C4-2B (cell line): ENCODE results near the gene RHEB.

Experiments used
- H3K27ac ChIP-seq: fragments of 450-650 bp; 2 replicates; pipeline ENCODE4 v1.5.1; 2017
- CTCF ChIP-seq: fragments of 450-650 bp; conservative IDR thresholded peaks from 2 replicates; pipeline ENCODE4 v1.5.1; 2017; ENCODE audit warnings: mild to moderate bottlenecking
- ZFX ChIP-seq: fragments of 450-650 bp; IDR thresholded peaks from 2 replicates; pipeline ENCODE4 v1.6.1; 2017

The RHEB gene

DNA sequence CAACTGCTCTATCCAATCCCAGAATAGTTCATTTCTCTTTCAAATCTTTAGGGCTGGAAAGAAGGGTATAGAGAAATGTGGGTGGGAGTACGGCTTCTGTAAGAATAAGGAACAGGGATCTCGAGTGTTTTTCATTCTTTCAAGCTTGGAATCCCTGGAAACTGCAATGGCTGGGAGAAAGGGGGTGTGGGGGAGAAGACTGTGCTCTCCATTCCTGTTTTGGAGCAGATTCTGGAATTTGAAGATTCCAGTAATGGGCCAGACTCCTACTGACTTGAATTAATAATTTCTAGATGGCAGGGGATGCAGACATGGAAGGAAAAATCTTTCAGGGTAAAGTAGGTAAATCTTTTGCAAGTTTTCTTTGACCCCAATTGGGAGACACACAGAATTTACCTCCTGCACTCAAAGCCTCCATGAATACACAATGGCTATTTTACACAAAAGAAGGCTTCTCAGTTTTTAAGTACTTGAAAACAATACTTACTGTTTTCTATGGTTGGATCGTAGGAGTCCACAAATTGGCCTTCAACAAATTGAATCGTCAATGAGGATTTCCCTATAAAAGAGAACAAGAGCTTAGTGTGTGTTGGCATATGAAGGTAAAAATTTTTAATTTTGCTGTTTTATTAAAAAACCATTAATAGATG lies 29.1 kb downstream of the RHEB start:
- no peak overlapping the region for H3K27ac ChIP-seq
- no peak for TF ChIP-seq CTCF
- TF ChIP-seq ZFX: no peak; the same call in 1 of the 2 replicates

GRCh38 chr7:151489498-151489897 lies 30.2 kb downstream of the RHEB start:
- TF ChIP-seq CTCF: no peak
- TF ChIP-seq ZFX: no peak
- H3K27ac ChIP-seq: no peak overlapping the region

DNA sequence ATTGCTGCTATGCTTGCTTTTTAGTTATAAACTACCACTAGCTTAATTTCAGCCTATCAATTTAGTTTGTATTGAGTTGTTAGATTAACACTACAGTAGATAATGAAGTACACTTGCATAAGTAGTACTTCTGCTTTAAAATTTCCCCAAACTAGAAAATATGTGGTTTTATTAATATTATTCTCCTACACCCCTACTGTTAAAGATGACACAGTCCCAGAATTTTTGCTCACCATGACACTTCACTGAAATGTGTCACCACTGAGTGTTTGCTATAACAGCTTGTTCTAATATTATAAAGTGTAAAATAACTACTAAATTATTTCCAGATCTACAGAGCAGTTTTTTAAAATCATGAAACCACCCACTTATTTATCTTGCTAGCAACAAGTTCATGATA lies 31.6 kb downstream of the RHEB start:
- no peak overlapping the region for H3K27ac ChIP-seq
- no peak for TF ChIP-seq ZFX
- TF ChIP-seq CTCF: no peak

- no peak for TF ChIP-seq ZFX
- TF ChIP-seq CTCF: no peak
- no peak overlapping the region for H3K27ac ChIP-seq
Observed at GRCh38 chr7:151487228-151487627, 32.5 kb downstream of the RHEB start.

DNA sequence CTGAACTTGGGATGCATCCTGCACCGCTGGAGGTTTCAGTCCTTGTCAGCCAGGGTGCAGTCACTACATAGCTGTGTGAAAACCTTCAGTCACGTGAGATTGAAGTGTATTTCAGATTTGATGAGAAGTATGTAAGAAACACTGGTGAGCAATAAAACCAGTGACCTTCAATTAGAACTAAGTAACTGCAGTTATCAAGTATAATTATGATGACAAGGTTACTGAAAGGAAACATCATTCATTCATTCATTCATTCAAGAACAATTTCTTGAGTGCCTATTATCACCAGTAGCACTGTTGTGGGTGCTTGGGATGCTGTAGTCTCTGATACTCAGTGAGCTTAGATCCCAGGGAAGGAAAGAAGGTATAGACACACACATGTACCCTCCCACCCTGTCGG lies 33.6 kb downstream of the RHEB start:
- no peak overlapping the region for H3K27ac ChIP-seq
- TF ChIP-seq ZFX: no peak
- no peak for TF ChIP-seq CTCF

- no peak overlapping the region for H3K27ac ChIP-seq
- no peak for TF ChIP-seq ZFX
- no peak for TF ChIP-seq CTCF
Observed at GRCh38 chr7:151484971-151485707, 34.6 kb downstream of the RHEB start.

GRCh38 chr7:151483711-151483983 lies 36.0 kb downstream of the RHEB start:
- TF ChIP-seq CTCF (no peak), ZFX (no peak)
- H3K27ac ChIP-seq: no peak overlapping the region
